B cell (primary cell): ENCODE results near the gene ACE. TPM values are rescaled to one million over a fixed set of nuclear protein-coding genes. Genes with fewer than 3 reads are reported as not detected.

Experiments
- ATAC-seq: fragments of 200-7000 bp; cut with Tn5 transposase; one replicate; pipeline ENCODE4 v1.10.0; 2021; ENCODE audit warnings: low read depth, mild to moderate bottlenecking, moderate number of reproducible peaks, moderate library complexity
- CTCF ChIA-PET: fragments of 350-600 bp; sonication (Branson Sonifier 250); formaldehyde crosslinking; loops from one replicate; lab custom pipeline; 2021; ENCODE audit warnings: antibody characterized with exemption, inconsistent platforms; lab: Charles Lee
- POLR2A ChIA-PET: fragments of 350-600 bp; sonication (Branson Sonifier 250); formaldehyde crosslinking; loops from one replicate; lab custom pipeline; 2021; ENCODE audit warnings: antibody characterized with exemption; lab: Charles Lee
- DNase-seq: peaks from one replicate; pipeline ENCODE4 v3.0.0; 2013
- H2AFZ ChIP-seq: 2 replicates; pipeline ENCODE4 v1.6.1; 2012; ENCODE audit warnings: mild to moderate bottlenecking, low read depth, low read length; ENCODE audit not compliant: insufficient read depth, poor library complexity, severe bottlenecking
- H3K27ac ChIP-seq, 2 donors: 1 replicate in 1 of 2; 2 replicates in 1 of 2; pipeline ENCODE4 v1.5.1; 2012 to 2013; ENCODE audit warnings: low read length in 2 of 2, mild to moderate bottlenecking in 2 of 2, moderate library complexity in 1 of 2
- H3K27me3 ChIP-seq, 4 experiments: fragments of 200-600 bp in 1 of 4; sonication (generic) in 1 of 4; replicated peaks in 1 of 4; 1 replicate in 2 of 4; 2 replicates in 2 of 4; pipeline versions ENCODE4 v1.6.1 to v1.7.0; 2013 to 2016; ENCODE audit warnings: low read length in 3 of 4, mild to moderate bottlenecking in 2 of 4, mixed read lengths in 1 of 4, moderate library complexity in 1 of 4; ENCODE audit not compliant: insufficient read depth in 4 of 4, control insufficient read depth in 3 of 4; ENCODE audit errors: control extremely low read depth in 1 of 4
- H3K36me3 ChIP-seq, 2 experiments: replicated peaks in 1 of 2; 1 replicate in 1 of 2; 2 replicates in 1 of 2; pipeline versions ENCODE4 v1.6.1 to v1.7.1; 2013; ENCODE audit warnings: low read length in 1 of 2; ENCODE audit not compliant: insufficient read depth in 2 of 2, control insufficient read depth in 1 of 2; ENCODE audit errors: control extremely low read depth in 1 of 2, extremely low read depth in 1 of 2
- H3K4me1 ChIP-seq, 2 donors: fragments of 200-600 bp in 1 of 2; sonication (generic) in 1 of 2; 1 replicate in 1 of 2; 2 replicates in 1 of 2; pipeline versions ENCODE4 v1.5.1 to v1.6.1; 2013 to 2017; ENCODE audit warnings: low read length in 2 of 2; ENCODE audit not compliant: control insufficient read depth in 2 of 2, insufficient read depth in 2 of 2
- H3K4me2 ChIP-seq: replicated peaks from 2 replicates; pipeline ENCODE3; 2012; ENCODE audit warnings: mild to moderate bottlenecking, low read depth, low read length; ENCODE audit not compliant: poor library complexity, severe bottlenecking
- H3K4me3 ChIP-seq, 5 experiments: fragments of 200-600 bp in 1 of 5; sonication (generic) in 1 of 5; 1 replicate in 3 of 5; 2 replicates in 2 of 5; pipeline versions ENCODE4 v1.5.1 to v1.7.0; 2011 to 2016; ENCODE audit warnings: low read length in 4 of 5, mild to moderate bottlenecking in 4 of 5, low read depth in 2 of 5, control low read depth in 1 of 5, moderate library complexity in 1 of 5; ENCODE audit not compliant: insufficient read depth in 1 of 5; ENCODE audit errors: control extremely low read depth in 1 of 5, extremely low read depth in 1 of 5
- H3K79me2 ChIP-seq: fragments of 200-600 bp; sonication (generic); one replicate; pipeline ENCODE4 v1.6.0; 2016; ENCODE audit warnings: low read length; ENCODE audit not compliant: control insufficient read depth, insufficient read depth
- H3K9ac ChIP-seq: fragments of 200-600 bp; sonication (generic); 2 replicates; pipeline ENCODE4 v1.6.1; 2017; ENCODE audit warnings: mild to moderate bottlenecking, low read length, moderate library complexity
- H3K9me3 ChIP-seq, 3 donors: one replicate each; pipeline versions ENCODE4 v1.6.1 to v1.7.1; 2013; ENCODE audit warnings: low read length in 2 of 3; ENCODE audit not compliant: control insufficient read depth in 2 of 3, insufficient read depth in 1 of 3; ENCODE audit errors: control extremely low read depth in 1 of 3
- H4K20me1 ChIP-seq: 2 replicates; pipeline ENCODE4 v1.6.0; 2012; ENCODE audit warnings: mild to moderate bottlenecking, low read length; ENCODE audit not compliant: insufficient read depth, control insufficient read depth, poor library complexity, severe bottlenecking
- H3K27ac Mint-ChIP-seq: one replicate; pipeline ENCODE4 v1.8.0; 2021; ENCODE audit warnings: mixed read lengths
- H3K27me3 Mint-ChIP-seq: one replicate; pipeline ENCODE4 v1.8.0; 2021; ENCODE audit warnings: mixed read lengths
- H3K4me1 Mint-ChIP-seq: one replicate; pipeline ENCODE4 v1.8.0; 2021; ENCODE audit warnings: mixed read lengths
- H3K4me3 Mint-ChIP-seq: one replicate; pipeline ENCODE4 v1.8.0; 2021; ENCODE audit warnings: mixed read lengths
- H3K9me3 Mint-ChIP-seq: one replicate; pipeline ENCODE4 v1.8.0; 2022; ENCODE audit warnings: mixed read lengths; ENCODE audit not compliant: insufficient read depth
- CTCF ChIP-seq: fragments of 200-600 bp; IDR thresholded peaks from one replicate; pipeline ENCODE4 v1.8.0; 2022; ENCODE audit warnings: antibody characterized with exemption, mild to moderate bottlenecking
- EZH2 ChIP-seq: IDR thresholded peaks from 2 replicates; pipeline ENCODE4 v1.6.1; 2012; ENCODE audit warnings: borderline replicate concordance, low read depth, mild to moderate bottlenecking, moderate library complexity, low read length; ENCODE audit not compliant: insufficient read depth, poor library complexity, severe bottlenecking
- WGBS: methylation state at CpG from one replicate; pipeline ENCODE4 v1.1.5; 2013; ENCODE audit warnings: missing lambda C conversion rate; ENCODE audit not compliant: insufficient coverage; 5-methylcytosine and 5-hydroxymethylcytosine counted together
- intact Hi-C: fragments of 100-400 bp; cut with micrococcal nuclease; formaldehyde crosslinking; loops from one replicate; pipeline ENCODE4 v1.10.0; 2022
- polyA plus RNA-seq: library from polyadenylated mRNA; depleted of rRNA; stranded (reverse); fragments of >200 nt; gene quantifications from 2 replicates; pipeline ENCODE4 v1.2.3, GENCODE V29; 2012
- total RNA-seq, 2 donors: library from RNA; stranded (reverse); fragments of 120-200 nt in 1 of 2; gene quantifications; 1 replicate in 1 of 2; 2 replicates in 1 of 2; pipeline versions ENCODE4 v1.2.3 to v1.2.4, GENCODE V29; 2013 to 2022

Gene ACE
- total and polyA plus RNA-seq, 2 donors (not counting 1 experiment from before 2014, with no cell fraction given): 0.67 to 2.6 TPM

GRCh38 chr17:63494300-63494928, 17.6 kb downstream of the ACE start:
- DNase-seq: no peak
- no peaks in the 10 kb centered on the region for H3K27me3 ChIP-seq
- H3K79me2 ChIP-seq: no peaks in the 10 kb centered on the region
- no peak overlapping the region for H3K27ac ChIP-seq
- intact Hi-C loops: no loop called here
- H3K4me1 ChIP-seq: no peaks in the 10 kb centered on the region
- no peak overlapping the region for H2AFZ ChIP-seq
- CTCF ChIA-PET: no interaction called here
- no peaks in the 10 kb centered on the region for H3K9me3 Mint-ChIP-seq
- ATAC-seq: no peak
- H3K9ac ChIP-seq: no peak overlapping the region
- TF ChIP-seq EZH2: no peak
- TF ChIP-seq CTCF: no peak
- POLR2A ChIA-PET: interaction anchor here (0.6 kb wide), 1 partner anchor 35 kb away, joined by 8 read pairs; no protein-coding TSS in a partner anchor
- WGBS: 94% methylated on average over 7 of the region's 12 CpGs
- H3K27me3 Mint-ChIP-seq: no peaks in the 10 kb centered on the region
- H3K36me3 ChIP-seq: no peaks in the 10 kb centered on the region
- H3K4me3 Mint-ChIP-seq: no peak overlapping the region
- no peak overlapping the region for H3K27ac Mint-ChIP-seq
- no peak overlapping the region for H3K4me3 ChIP-seq
- no peaks in the 10 kb centered on the region for H3K4me1 Mint-ChIP-seq
- H4K20me1 ChIP-seq: no peaks in the 10 kb centered on the region
- no peak overlapping the region for H3K4me2 ChIP-seq
- H3K9me3 ChIP-seq: no peaks in the 10 kb centered on the region

- H3K27ac Mint-ChIP-seq: no peak overlapping the region
- H3K27me3 ChIP-seq: no peaks in the 10 kb centered on the region
- H3K27ac ChIP-seq: no peak overlapping the region
- ATAC-seq: no peak
- H3K9ac ChIP-seq: no peak overlapping the region
- ChIA-PET POLR2A (no interaction called here), CTCF (no interaction called here)
- no peak overlapping the region for H3K4me3 ChIP-seq
- peaks cover 3% of the 10 kb centered on the region for H3K27me3 Mint-ChIP-seq
- no peaks in the 10 kb centered on the region for H3K4me1 Mint-ChIP-seq
- H3K4me1 ChIP-seq: no peaks in the 10 kb centered on the region
- TF ChIP-seq EZH2 (no peak), CTCF (no peak)
- H3K36me3 ChIP-seq: no peaks in the 10 kb centered on the region
- no peaks in the 10 kb centered on the region for H3K9me3 Mint-ChIP-seq
- no peak overlapping the region for H3K4me2 ChIP-seq
- H3K79me2 ChIP-seq: no peaks in the 10 kb centered on the region
- no peaks in the 10 kb centered on the region for H3K9me3 ChIP-seq
- H4K20me1 ChIP-seq: no peaks in the 10 kb centered on the region
- no peak for DNase-seq
- H2AFZ ChIP-seq: no peak overlapping the region
- intact Hi-C loops: no loop called here
- H3K4me3 Mint-ChIP-seq: no peak overlapping the region
- WGBS: 98% methylated on average over 6 of the region's 6 CpGs
These were observed 18.6 kb downstream of the ACE start for GRCh38 chr17:63495491-63495890.
